ENCODE measurements around the gene CDK14. TPM values are rescaled to one million over a fixed set of nuclear protein-coding genes. Genes with fewer than 3 reads are reported as not detected.

Gene CDK14
- total and polyA plus RNA-seq, 11 donors = 2.9 to 37.7 (median 21.3) TPM

GRCh38 chr7:90889210-90889609 lies 293.1 kb downstream of the CDK14 start:
- Histone ChIP-seq H3K4me1 (peaks cover 0 to 23% (median 6%) of the 10 kb centered on the region in 12 donors), H3K27ac (no peak overlapping the region), H3K4me3 (no peak overlapping the region), H3K36me3 (no peaks in the 10 kb centered on the region), H3K9me3 (no peaks in the 10 kb centered on the region), H3K27me3 (no peaks in the 10 kb centered on the region)
- intact Hi-C loops (cut with DNase I) = no loop called here
- no peak for TF ChIP-seq POLR2A (IDR thresholded peaks at IDR 0.05)
- TF ChIP-seq CTCF (IDR thresholded peaks at IDR 0.05) = no peak
- WGBS, 4 donors = 78 to 87% (median 80%) methylated on average over 2 of the region's 2 CpGs
- DNase-seq = no peak
- ATAC-seq = no peak

GRCh38 chr7:90889644-90890043 lies 293.5 kb downstream of the CDK14 start:
- ATAC-seq = no peak
- Histone ChIP-seq H3K4me3 (no peak overlapping the region), H3K4me1 (peaks cover 0 to 23% (median 6%) of the 10 kb centered on the region in 12 donors), H3K9me3 (no peaks in the 10 kb centered on the region), H3K27ac (no peak overlapping the region), H3K27me3 (no peaks in the 10 kb centered on the region), H3K36me3 (no peaks in the 10 kb centered on the region)
- WGBS, 4 donors = 91 to 99% (median 96%) methylated on average over 1 of the region's 1 CpG
- intact Hi-C loops (cut with DNase I) = no loop called here
- no peak for DNase-seq
- TF ChIP-seq CTCF (IDR thresholded peaks at IDR 0.05) (no peak), POLR2A (IDR thresholded peaks at IDR 0.05) (no peak)

- WGBS, 4 donors = 21 to 42% (median 29%) methylated on average over 1 of the region's 1 CpG
- intact Hi-C loops (cut with DNase I) = no loop called here
- Histone ChIP-seq H3K4me3 (no peak overlapping the region), H3K27ac (no peak overlapping the region), H3K9me3 (no peaks in the 10 kb centered on the region), H3K36me3 (no peaks in the 10 kb centered on the region), H3K4me1 (peaks cover 0 to 17% (median 1%) of the 10 kb centered on the region in 12 donors), H3K27me3 (no peaks in the 10 kb centered on the region)
- no peak for TF ChIP-seq CTCF (IDR thresholded peaks at IDR 0.05)
- no peak for TF ChIP-seq POLR2A (IDR thresholded peaks at IDR 0.05)
- no peak for DNase-seq
- peak in 2 of 4 donors; percentile 15 to 39 for ATAC-seq
Measured at GRCh38 chr7:90891529-90891928, 295.4 kb downstream of the CDK14 start.

GRCh38 chr7:90892213-90892612 lies 296.1 kb downstream of the CDK14 start:
- ATAC-seq = no peak
- intact Hi-C loops (cut with DNase I) = no loop called here
- WGBS, 4 donors = 90 to 98% (median 94%) methylated on average over 2 of the region's 2 CpGs

More at GRCh38 chr7:90892213-90892612, 296.1 kb downstream of the CDK14 start:
- no peaks in the 10 kb centered on the region for H3K27me3 ChIP-seq
- no peaks in the 10 kb centered on the region for H3K36me3 ChIP-seq
- TF ChIP-seq POLR2A (IDR thresholded peaks at IDR 0.05) = no peak
- TF ChIP-seq CTCF (IDR thresholded peaks at IDR 0.05) = no peak
- no peak overlapping the region for H3K4me3 ChIP-seq
- no peak for DNase-seq
- no peaks in the 10 kb centered on the region for H3K9me3 ChIP-seq
- H3K4me1 ChIP-seq = peaks cover 0 to 14% (median 0%) of the 10 kb centered on the region in 12 donors
- H3K27ac ChIP-seq = no peak overlapping the region

Measured in heart left ventricle (tissue), 16 donors.